Panc1 (cell line): ENCODE results near the gene ITGA3. TPM values are rescaled to one million over a fixed set of nuclear protein-coding genes. Genes with fewer than 3 reads are reported as not detected.

Experiments used
- ATAC-seq: fragments of 200-7000 bp; cut with Tn5 transposase; 2 replicates; pipeline ENCODE4 v1.9.1; 2020; ENCODE audit warnings: mild to moderate bottlenecking, moderate library complexity
- BruUV-seq: library from RNA; stranded (reverse); fragments of 400-500 nt; replicated peaks from 2 replicates; lab custom pipeline; 2021; lab: Mats Ljungman, UMichigan
- CTCF ChIA-PET: fragments of 300-600 bp; sonication (Branson Sonifier 250); formaldehyde crosslinking; loops from one replicate; lab custom pipeline; 2022; ENCODE audit warnings: antibody characterized with exemption; lab: Charles Lee
- POLR2A ChIA-PET: fragments of 300-600 bp; sonication (Branson Sonifier 250); formaldehyde crosslinking; loops from one replicate; lab custom pipeline; 2022; ENCODE audit warnings: antibody characterized with exemption; lab: Charles Lee
- DNase-seq: peaks from one replicate; pipeline ENCODE4 v3.0.0-alpha.2; 2010; ENCODE audit warnings: low read depth, low spot score
- H3K27ac ChIP-seq: 2 replicates; pipeline ENCODE4 v1.5.1; 2011; ENCODE audit warnings: mild to moderate bottlenecking, low read length, inconsistent platforms
- H3K27me3 ChIP-seq: fragments of 200-500 bp; sonication (Bioruptor generic); 2 replicates; pipeline ENCODE4 v1.6.0; 2014; ENCODE audit warnings: low read length, inconsistent platforms; ENCODE audit not compliant: control insufficient read depth, insufficient read depth
- H3K36me3 ChIP-seq: fragments of 200-500 bp; sonication (Bioruptor generic); 2 replicates; pipeline ENCODE4 v1.5.1; 2014; ENCODE audit warnings: inconsistent platforms, mild to moderate bottlenecking, low read length, moderate library complexity; ENCODE audit not compliant: control insufficient read depth, insufficient read depth
- H3K4me1 ChIP-seq: 2 replicates; pipeline ENCODE4 v1.5.1; 2011; ENCODE audit warnings: inconsistent platforms, mild to moderate bottlenecking, low read length, moderate library complexity; ENCODE audit not compliant: control insufficient read depth, insufficient read depth
- H3K4me3 ChIP-seq, 2 experiments: 2 replicates each; pipeline ENCODE4 v1.5.1; 2011 to 2012; ENCODE audit warnings: low read depth in 2 of 2, low read length in 2 of 2, mild to moderate bottlenecking in 2 of 2, inconsistent platforms in 1 of 2, moderate library complexity in 1 of 2
- H3K9me3 ChIP-seq: fragments of 200-500 bp; sonication (Bioruptor generic); 2 replicates; pipeline ENCODE4 v1.5.1; 2014; ENCODE audit warnings: low read depth, mild to moderate bottlenecking, inconsistent platforms, low read length, moderate library complexity; ENCODE audit not compliant: control insufficient read depth, insufficient read depth
- CTCF ChIP-seq: fragments of 450-650 bp; IDR thresholded peaks from 2 replicates; pipeline ENCODE4 v1.5.1; 2017; ENCODE audit warnings: mild to moderate bottlenecking
- POLR2AphosphoS5 ChIP-seq: IDR thresholded peaks from 2 replicates; pipeline ENCODE4 v1.6.1; 2012; ENCODE audit warnings: mild to moderate bottlenecking, low read depth, low read length, moderate library complexity
- REST ChIP-seq, 2 experiments: IDR thresholded peaks; 2 replicates each; pipeline ENCODE4 v1.6.1; 2011 to 2012; ENCODE audit warnings: low read depth in 2 of 2, control low read depth in 1 of 2, low read length in 1 of 2, mild to moderate bottlenecking in 1 of 2, moderate library complexity in 1 of 2; ENCODE audit not compliant: insufficient read depth in 1 of 2
- SIN3A ChIP-seq: IDR thresholded peaks from 2 replicates; pipeline ENCODE4 v1.6.1; 2012; ENCODE audit warnings: low read depth, mild to moderate bottlenecking, low read length, moderate library complexity, borderline replicate concordance; ENCODE audit not compliant: insufficient read depth
- TCF7L2 ChIP-seq: IDR thresholded peaks from 2 replicates; pipeline ENCODE4 v1.6.1; 2011; ENCODE audit warnings: mild to moderate bottlenecking, low read depth, low read length, inconsistent platforms
- in situ Hi-C: cut with HindIII; loops from 2 replicates; pipeline ENCODE4 v1.10.0; 2016; ENCODE audit warnings: low sequenced_read_pairs, low pct_unique_long_range_greater_than_20kb
- intact Hi-C: fragments of 100-400 bp; cut with micrococcal nuclease; formaldehyde crosslinking; loops from one replicate; pipeline ENCODE4 v1.10.0; 2022; ENCODE audit not compliant: unreplicated experiment
- total RNA-seq: library from RNA; stranded (reverse); gene quantifications from one replicate; pipeline ENCODE4 v1.2.1, GENCODE V29; 2021; ENCODE audit not compliant: unreplicated experiment

ITGA3 gene
- total RNA-seq, 1 experiment from 2014 or later, result 439 TPM

DNA sequence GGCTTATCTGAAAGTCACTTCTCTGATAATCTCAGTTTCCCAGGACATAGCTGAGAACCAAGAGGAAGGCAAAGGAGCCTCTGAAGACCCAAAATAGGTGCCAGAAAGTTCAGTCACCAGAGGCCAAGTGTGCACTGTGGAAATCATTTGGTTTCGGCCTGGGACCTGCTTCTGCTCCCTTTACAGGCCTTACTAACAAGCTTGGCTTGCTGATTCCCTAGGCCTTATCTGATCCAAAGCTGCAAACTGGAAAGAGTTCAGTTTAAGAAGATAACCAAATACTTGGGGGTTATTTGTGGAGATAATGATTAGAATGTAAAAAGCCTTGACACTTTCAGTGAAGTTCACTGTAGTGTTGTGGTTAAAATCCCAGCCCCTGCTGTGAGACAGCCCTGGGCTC, 17.0 kb downstream of the ITGA3 start:
- ATAC-seq (no peak), DNase-seq (no peak)
- H3K27ac ChIP-seq, result no peak overlapping the region
- H3K36me3 ChIP-seq, result peaks cover 16% of the 10 kb centered on the region
- H3K4me1 ChIP-seq, result no peaks in the 10 kb centered on the region
- ChIA-PET POLR2A (no interaction called here), CTCF (interaction anchor here (0.6 to 0.7 kb wide), 2 partner anchors 11 to 16 kb away, joined by 3 to 4 read pairs; no protein-coding TSS in a partner anchor)
- no peak for TF ChIP-seq REST (IDR thresholded peaks at IDR 0.05; ENCODE audit: insufficient read depth in 1 of 2, low read depth in 2 of 2, low read length in 1 of 2)
- no peak; the same call in 1 of the 2 replicates for TF ChIP-seq POLR2AphosphoS5
- TF ChIP-seq CTCF, result no peak
- no peak for TF ChIP-seq TCF7L2
- no peak for TF ChIP-seq SIN3A
- H3K9me3 ChIP-seq, result no peaks in the 10 kb centered on the region
- BruUV-seq, result TSS peak; percentile 70
- in situ Hi-C loops, result no loop called here
- intact Hi-C loops, result no loop called here
- H3K27me3 ChIP-seq, result no peaks in the 10 kb centered on the region
- no peak overlapping the region for H3K4me3 ChIP-seq

GRCh38 chr17:50074227-50074626, 18.3 kb downstream of the ITGA3 start:
- Histone ChIP-seq H3K27ac (no peak overlapping the region), H3K4me1 (no peaks in the 10 kb centered on the region), H3K27me3 (no peaks in the 10 kb centered on the region), H3K9me3 (no peaks in the 10 kb centered on the region), H3K4me3 (no peak overlapping the region), H3K36me3 (peaks cover 11% of the 10 kb centered on the region)
- POLR2A ChIA-PET, result interaction anchor here (0.6 kb wide), 1 partner anchor 44 kb away, joined by 5 read pairs; no protein-coding TSS in a partner anchor
- BruUV-seq, result no TSS peak
- in situ Hi-C loops (no loop called here), intact Hi-C loops (no loop called here)
- no peak for DNase-seq
- ATAC-seq, result no peak
- CTCF ChIA-PET, result interaction anchor here (0.6 to 0.7 kb wide), 2 partner anchors 17 to 292 kb away, joined by 4 to 5 read pairs; no protein-coding TSS in a partner anchor
- TF ChIP-seq TCF7L2, result no peak

- H3K9me3 ChIP-seq, result no peaks in the 10 kb centered on the region
- ATAC-seq, result no peak
- CTCF ChIA-PET, result no interaction called here
- in situ Hi-C loops, result no loop called here
- H3K4me1 ChIP-seq, result no peaks in the 10 kb centered on the region
- no peak for DNase-seq
- peaks cover 11% of the 10 kb centered on the region for H3K36me3 ChIP-seq
- intact Hi-C loops, result no loop called here
- no peak overlapping the region for H3K27ac ChIP-seq
- POLR2A ChIA-PET, result no interaction called here
- no TSS peak for BruUV-seq
- H3K27me3 ChIP-seq, result no peaks in the 10 kb centered on the region
- no peak overlapping the region for H3K4me3 ChIP-seq
- TF ChIP-seq TCF7L2 (no peak), REST (IDR thresholded peaks at IDR 0.05; ENCODE audit: insufficient read depth in 1 of 2, low read depth in 2 of 2, low read length in 1 of 2) (no peak), POLR2AphosphoS5 (no peak), CTCF (no peak), SIN3A (no peak)
These were observed 19.6 kb downstream of the ITGA3 start for GRCh38 chr17:50075446-50076032.
